GM19023 (cell line): ENCODE data around the gene GAS5.
"Not testable (repeated sequence)": the region's sequence is repeated elsewhere in the genome, so short reads cannot be mapped to it uniquely, and the experiment has no call there.

ENCODE experiments used
- ATAC-seq: cut with Tn5 transposase; IDR thresholded peaks from one replicate; pipeline ENCODE4 v1.9.1; 2021; ENCODE audit warnings: mild to moderate bottlenecking, moderate library complexity; ENCODE audit not compliant: unreplicated experiment

GAS5 gene

DNA sequence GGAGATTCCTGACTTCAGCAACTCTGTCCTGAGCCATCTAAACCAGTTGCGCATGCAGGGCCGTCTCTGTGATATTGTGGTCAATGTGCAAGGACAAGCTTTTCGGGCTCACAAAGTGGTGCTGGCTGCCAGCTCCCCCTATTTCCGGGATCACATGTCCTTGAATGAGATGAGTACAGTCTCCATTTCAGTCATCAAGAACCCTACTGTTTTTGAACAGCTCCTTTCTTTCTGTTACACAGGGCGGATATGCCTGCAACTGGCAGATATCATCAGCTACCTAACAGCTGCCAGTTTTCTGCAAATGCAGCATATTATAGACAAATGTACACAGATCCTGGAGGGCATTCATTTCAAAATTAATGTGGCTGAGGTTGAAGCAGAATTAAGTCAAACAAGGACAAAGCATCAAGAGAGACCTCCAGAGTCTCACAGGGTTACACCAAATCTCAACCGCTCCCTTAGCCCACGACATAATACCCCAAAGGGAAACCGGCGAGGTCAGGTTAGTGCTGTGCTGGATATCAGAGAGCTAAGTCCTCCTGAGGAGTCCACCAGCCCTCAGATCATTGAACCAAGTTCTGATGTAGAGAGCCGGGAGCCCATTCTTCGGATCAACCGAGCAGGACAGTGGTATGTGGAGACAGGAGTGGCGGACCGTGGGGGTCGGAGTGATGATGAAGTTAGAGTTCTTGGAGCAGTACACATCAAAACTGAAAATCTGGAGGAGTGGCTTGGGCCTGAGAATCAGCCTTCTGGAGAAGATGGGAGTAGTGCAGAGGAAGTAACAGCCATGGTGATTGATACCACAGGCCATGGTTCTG, 2.7 kb upstream of the GAS5 start:
- no peak for ATAC-seq

DNA sequence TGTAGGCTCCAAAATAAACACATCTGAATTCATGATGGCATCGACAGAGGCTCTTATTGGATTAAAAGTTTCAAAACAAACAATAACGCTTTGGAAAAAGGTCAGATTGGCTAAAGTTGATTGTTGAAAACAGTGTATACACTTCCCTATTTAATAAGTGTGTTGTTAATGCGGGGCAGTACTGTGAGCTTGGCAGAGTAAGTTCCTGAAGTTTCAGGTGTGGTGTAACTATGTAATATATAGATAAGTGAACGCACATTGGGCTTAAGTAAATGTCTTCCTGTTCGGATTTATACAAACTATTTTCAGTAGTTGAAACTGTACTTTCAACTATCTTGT, 1.2 kb upstream of the GAS5 start:
- ATAC-seq = no peak

DNA sequence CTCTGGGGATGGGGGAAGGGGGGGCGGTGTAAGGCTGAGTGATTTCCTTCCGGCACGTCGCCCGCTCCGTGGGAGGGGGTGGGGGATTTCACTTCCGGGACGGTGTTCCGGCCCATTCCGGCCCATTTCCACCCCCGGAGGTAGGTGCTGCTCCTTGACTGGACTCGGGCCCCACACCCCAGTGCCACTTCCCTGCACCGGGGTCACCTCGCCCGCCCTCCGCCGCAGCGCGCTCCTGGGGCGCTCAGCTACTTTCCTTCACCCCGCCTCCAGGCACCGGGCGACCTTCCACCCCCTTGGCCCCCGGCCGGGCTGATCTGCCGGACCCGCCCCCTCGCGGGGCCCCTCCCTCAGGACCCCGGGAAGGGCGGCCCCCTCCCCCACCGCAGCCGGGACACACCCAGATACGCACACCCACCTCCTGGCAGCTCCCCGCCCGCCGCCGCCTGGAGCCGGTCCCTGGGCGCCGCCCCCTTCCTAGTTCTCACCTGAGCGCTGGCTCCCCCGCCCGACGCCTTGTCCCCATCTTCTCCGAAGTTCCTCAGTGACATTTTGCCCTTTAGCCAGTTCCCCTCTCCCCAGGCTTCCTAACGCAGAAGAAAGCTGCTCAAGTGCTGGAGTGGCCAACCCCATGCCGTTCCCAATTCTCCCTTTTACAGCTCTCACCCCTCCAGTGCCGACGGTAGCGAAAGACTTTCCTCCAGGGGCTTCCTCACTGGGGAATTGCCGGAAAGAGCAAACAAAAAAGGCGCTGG, 654 bp upstream of the GAS5 start, which contains the start of gene ZBTB37:
ZBTB37 (plus strand) TSS at position 115 of the 755 bp plus-strand sequence. CDS start 1,846 bp downstream, outside the sequence.
- ATAC-seq = peak; percentile 66

DNA sequence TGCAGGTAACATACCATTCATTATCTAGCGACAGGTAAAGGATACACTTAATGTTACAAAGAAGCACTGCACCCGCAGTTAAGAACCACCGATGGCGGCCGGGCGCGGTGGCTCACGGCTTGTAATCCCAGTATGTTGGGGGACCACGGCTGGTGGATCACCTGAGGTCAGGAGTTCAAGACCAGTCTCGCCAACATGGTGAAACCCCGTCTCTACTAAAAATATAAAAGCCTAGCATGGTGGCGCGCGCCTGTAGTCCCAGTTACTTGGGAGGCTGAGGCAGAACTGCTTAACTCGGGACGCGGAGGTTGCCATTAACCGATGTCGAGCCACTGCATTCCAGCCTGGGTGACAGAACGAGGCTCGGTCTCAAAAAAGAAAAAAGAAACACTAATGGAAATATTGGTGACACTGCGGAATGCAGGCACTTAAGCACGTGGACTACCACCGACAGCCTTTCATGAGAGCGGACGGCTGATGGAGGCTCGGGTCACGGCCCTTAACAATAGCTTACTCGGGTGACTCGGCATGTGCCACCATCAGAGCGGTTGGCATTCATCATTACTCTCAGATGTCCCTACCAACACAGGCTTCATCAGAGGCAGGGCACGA, 542 bp downstream of the GAS5 start:
- no peak for ATAC-seq

DNA sequence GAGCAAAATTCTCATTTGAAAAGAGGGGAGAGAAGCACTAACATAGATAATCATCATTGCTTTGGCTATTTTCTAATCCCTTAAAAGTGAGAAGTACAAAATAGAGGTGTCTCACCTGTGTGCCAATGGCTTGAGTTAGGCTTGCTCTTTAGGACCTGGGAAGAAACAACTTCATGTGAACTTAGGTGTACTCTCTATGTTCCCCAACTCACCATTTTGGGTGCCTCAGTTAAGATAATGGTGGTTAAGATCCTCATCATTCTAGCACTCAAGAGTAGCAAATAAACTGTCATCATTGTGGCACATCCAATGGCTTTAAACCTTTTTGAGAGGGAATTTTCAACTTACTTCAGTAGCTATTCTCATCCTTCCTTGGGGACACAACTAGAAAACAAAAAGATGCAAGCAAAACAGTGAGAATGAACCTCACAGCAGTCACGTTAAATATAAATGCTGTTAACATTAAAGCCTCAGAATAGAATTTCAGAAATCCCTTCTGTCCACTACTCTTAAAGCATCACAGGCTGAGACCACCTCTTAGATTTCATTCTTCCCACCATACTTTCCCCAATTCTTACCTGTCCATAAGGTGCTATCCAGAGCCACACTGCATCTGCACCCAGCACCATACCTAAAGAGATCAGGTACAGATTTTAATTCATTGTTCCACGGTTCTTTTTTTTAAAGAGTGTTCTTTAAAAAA, 1.2 kb downstream of the GAS5 start:
- no peak for ATAC-seq

DNA sequence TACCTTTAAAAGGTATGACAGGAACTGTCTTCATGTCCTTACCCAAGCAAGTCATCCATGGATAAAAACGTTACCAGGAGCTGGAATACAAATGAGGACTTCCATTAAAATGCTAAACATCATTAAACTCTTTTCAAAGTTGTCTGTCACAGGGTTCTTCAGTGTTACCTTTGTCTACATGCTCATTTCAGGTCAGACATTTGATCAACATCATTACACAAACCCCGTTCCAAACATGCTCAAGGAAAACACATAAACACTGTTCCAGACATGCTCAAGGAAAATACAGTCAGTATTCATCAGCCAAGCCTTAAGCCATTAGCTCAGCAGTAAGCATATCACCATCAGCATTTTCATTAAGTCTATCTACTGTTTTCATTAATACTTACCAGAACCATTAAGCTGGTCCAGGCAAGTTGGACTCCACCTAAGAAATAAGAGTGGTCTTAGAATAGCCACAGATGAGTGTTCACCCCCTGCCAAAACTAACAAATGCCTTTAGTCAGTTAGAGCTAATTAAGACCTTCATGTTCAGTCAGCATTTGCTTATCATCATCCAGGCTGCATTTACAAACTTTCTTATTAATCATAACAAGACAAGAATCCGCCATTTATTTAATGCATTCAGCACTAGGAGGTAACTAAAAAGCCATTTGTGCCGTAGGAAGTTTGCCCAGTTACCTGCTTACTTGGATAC, 2.2 kb downstream of the GAS5 start:
- no peak for ATAC-seq

DNA sequence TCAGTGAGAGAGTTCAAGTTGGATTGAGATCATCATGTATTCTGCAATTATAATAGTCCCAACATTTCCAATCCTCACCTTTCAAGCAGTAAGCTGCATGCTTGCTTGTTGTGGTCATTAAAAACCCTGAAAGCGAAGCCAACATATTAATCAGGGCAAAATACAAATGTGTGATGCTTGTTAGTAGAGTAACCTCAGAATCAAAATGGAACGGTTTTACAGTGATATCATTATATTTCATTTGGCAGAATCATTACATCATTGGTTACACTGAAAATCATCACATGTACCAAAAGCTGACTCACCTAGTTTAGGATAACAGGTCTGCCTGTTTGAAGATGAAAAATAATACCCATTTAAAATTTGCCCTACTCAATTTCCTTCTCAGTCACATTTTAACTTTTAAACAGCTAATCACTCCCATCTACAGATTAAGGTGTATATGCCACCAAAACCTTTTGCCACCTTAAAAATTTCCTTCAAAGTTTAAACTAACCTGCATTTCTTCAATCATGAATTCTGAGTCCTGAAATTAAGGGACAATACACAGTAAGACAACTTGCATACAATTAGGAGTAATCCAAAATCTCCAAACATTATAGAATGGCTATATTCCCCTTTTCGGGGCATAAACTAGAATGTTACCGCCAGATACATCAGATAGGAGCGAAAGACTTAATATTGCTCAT, 3.5 kb downstream of the GAS5 start:
- ATAC-seq = no peak

DNA sequence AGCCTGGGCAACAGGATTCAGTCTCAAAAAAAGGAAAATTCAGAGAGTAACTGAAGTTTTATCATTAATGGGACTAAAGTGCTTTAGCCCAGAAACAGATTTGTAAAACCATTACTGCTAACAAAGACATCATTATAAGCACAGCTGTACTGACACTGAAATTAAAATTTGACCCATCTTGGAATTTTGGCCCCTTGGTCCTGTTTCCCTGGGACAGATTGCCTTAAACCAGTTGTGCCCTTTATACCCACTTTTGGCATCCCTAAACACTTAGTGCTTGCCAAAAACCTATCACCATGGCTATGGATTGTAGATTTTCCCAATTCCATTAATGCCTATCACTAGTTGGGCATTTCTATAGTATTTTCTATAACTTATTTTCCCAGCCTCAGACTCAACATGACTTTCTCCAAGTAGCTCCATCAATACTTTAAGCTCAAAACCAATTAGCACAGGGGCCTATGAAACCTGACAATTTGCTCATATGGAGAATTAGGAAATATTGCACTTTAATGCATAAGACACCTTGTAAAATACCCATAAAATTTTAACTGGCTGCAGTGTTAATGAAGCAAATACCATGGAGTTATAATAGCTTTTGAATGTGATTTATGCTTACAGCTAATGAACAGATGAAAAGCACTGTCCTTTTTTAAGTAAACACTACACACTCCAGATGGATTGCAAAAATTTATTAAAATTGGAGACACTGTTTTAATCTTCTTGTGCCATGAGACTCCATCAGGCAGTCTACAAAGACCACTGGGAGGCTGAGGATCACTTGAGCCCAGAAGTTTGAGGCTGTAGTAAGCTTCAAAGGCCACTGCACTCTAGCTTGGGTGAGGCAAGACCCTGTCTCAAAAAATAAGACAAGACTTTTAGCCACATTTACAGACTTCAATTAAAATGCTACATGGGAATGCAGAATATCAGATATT, 4.3 kb downstream of the GAS5 start:
- no peak for ATAC-seq

DNA sequence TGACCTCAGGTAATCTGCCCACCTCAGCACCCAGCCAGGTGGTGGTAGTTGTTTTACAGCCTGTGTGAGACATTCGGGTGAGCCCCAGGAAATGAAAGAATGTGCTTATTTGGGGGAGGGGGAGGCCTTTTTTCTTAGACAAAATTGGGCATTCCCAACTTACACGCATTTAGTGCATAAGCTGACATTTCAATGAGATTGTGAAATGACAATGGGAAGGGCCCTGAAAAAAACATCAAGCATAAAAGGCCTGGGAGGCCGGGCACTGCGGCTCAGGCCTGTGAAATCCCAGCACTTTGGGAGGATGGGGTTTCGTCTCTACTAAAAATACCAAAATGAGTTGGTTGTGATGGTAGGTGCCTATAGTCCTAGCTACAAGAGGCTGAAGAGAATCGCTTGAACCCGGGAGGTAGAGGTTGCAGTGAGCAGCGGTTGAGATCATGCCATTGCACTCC, 5.0 kb downstream of the GAS5 start:
- ATAC-seq = no peak

DNA sequence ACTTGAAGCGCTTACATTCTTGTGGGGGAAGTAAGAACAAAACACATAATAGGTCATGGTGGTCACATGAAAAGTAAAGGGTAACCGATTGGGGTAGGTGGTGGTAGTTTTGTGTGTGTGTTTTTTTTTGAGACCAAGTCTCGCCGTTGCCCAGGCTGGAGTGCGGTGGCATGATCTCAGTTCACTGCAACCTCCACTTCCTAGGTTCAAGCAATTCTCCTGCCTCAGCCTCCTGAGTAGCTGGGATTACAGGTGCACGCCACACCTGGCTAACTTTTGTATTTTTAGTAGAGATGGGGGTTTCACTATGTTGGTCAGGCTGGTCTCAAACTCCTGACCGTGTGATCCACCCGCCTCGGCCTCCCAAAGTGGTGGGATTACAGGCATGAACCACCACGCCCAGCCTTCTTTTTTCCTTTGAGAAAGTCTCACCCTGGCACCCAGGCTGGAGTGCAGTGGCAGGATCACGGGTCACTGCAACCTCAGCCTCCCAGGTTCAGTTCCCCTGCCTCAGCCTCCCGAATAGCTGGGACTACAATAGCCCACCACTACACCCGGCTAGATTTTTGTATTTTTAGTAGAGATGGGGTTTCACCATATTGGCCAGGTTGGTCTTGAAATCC, 5.5 kb downstream of the GAS5 start:
- not testable (repeated sequence) for ATAC-seq

DNA sequence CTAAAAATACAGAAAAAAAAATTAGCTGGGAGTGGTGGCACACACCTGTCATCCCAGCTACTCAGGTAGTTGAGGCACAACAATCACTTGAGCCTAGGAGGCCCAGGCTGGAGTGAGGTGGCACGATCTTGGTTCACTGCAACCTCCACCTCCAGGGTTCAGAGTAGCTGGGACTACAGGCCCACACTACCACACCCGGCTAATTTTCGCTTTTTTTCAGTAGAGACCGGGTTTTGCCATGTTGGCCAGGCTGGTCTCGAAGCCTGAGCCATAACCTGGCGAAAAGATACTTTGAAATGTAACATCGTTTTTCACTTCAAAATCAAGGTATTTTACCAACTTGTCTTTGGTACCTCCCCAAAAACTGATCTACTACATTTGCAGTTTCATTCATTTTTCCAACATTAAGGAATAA, 6.1 kb downstream of the GAS5 start:
- ATAC-seq = no peak

DNA sequence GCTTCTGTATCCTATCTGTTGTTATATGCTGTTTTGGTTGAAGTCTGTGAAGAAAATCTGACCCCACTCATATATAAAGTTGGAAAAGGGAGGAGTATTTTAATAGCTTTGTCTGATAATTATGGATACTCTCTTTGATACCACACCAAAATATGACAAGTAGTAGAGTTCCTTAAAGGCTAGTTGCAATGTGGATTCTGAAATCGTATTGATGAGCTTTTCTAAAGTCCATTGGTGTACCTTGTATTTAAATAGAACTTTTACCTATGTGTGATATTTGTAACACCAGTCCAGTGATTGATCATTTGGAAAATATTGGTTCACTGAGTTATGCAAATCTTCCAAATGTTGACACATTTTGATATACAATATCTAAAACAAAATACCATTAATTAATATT, 7.7 kb downstream of the GAS5 start:
- ATAC-seq = no peak

DNA sequence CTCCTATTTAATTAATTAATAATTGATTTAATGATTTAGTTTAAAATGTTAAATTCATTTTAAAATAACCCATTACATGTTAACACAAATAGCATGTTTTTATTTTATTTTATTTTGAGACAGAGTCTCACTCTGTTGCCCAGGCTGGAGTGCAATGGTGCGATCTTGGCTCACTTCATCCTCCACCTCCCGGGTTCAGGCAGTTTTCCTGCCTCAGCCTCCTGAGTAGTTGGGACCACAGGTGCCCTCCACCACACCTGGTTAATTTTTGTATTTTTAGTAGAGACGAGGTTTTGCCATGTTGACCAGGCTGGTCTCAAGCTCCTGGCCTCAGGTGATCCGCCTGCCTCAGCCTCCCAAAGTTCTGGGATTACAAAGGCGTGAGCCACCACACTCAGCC, 8.2 kb downstream of the GAS5 start:
- ATAC-seq = not testable (repeated sequence)

DNA sequence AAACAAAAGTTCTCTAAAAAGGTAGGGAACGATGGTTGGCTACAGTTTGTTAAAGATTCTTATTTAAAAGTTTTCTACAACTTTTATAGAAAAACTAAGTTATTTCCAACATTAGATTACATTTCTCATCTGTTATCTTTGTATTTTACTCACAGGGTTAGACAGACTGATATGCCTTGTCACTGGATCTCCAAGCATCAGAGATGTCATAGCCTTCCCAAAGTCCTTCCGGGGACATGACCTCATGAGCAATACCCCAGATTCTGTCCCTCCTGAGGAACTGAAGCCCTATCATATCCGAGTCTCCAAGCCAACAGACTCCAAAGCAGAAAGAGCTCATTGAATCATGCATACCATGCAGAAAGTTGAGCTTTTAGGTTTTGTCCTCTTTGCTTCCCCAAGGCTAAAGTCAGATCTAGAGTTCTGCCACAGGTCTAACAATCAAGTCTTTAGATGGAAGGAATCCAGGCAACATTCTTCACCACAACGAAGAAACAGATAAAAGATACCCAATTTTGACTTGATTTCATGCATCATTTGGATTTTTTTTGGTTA, 10.3 kb downstream of the GAS5 start:
- ATAC-seq = no peak

DNA sequence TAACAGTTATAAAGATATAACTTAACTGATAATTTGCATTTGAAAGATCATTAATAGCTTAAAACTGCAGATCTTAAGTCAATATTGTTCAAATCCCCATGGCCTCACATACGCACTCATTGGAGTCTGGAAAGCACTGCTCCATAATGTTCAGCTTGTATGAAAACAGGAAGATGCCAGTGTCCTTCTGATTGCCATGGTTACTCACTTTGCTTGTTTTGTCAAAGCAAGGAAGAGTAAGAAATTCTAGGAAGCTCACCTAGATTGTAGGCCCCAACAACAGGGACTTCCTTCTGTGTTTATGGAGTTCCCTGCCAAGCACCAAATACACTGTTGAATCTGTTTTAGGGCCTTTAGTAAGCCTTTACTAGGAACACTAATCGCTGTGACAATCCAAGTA, 10.9 kb downstream of the GAS5 start:
- ATAC-seq = no peak

DNA sequence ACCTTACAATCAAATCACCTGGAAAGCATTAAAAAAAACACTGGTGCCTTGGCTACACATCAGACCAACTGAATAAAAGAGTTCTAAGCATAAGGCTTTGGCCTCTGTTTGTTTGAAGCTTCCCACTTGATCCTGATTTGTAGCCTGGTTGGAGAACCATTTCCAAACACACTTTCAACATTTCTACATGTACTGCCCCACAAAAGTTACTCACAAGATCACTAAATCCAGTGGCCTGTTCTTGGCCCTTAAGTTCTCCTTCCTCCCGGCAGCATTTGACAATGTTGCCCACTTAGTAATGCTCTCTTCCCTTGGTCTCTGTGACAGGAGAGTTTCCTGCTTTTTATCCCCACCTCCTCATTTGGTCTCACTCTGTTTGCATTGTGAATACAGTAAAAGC, 11.8 kb downstream of the GAS5 start:
- no peak for ATAC-seq

DNA sequence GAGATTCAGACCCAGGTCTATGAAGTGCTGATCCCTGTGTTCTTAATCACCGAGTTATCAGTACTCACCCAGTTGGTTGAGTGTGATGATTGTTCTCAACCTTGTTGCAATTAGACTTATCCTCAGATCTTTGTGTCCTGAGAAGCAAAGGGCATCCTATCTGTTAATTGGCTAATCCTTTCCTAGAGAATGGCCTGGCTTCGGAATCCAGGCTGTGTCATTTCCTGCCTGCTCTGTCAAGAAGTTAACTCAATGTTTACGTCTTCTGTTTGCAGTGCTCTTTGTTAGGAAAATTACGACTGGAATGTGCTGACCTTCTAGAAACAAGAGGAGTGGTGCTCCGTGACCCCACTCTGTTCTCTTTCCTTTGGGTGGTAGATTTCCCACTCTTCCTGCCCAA, 14.7 kb downstream of the GAS5 start:
- no peak for ATAC-seq

DNA sequence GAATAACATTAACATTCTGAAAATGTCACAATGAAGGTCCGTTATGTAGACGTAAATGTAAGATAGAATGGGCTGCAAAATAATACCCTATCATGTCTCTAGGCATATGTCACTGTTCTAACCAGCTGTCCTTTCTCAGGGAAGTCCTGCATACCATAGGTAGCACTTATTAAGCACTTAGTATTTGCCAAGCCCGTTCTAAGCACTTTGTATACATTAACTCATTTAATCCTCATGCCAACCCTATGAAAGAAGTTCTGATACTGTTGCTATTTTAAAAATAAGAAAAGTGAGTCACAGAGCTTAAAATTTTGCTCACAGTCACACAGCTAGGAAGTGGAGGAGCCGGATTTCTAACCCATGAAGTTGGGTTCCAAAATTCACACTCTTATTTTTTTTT, 15.7 kb downstream of the GAS5 start:
- ATAC-seq = no peak
